Stimulated activated CD8-positive, alpha-beta memory T cell treated with anti-CD3 and anti-CD28 coated beads, Interleukin-4, amount 100 ng/mL, for 48 hours (primary cell): ENCODE measurements around the gene SYTL3.
"Not testable (repeated sequence)": the region's sequence is repeated elsewhere in the genome, so short reads cannot be mapped to it uniquely, and the experiment has no call there.

Experiments
- DNase-seq: peaks from one replicate; pipeline ENCODE4 v3.0.0-alpha.2; 2020

The SYTL3 gene

DNA sequence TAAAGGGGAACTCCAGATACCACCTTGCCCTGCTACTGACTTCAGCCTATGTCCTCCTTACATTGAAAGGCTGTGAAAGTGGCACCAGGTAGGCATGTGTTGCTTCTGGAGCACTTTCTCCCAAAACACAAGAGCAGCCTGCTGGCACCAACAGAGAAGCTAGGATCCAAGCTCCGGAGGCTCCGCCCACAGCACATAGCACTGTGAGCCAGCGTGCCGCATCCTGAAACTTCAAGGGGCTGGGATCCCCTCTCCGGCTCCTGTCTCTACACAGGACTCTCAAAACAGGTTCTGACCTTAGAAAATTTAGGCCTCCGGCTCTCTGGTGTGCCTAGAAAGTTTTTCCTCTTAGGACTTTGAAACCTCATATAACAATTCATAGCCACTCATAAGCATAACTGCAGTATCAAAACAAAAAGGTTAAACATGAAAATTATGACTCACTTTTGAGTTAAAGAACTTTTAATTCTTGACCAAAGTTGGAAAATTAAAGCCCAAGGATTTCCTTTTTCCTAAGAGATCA lies 128.2 kb downstream of the SYTL3 start:
- DNase-seq, result no peak

DNA sequence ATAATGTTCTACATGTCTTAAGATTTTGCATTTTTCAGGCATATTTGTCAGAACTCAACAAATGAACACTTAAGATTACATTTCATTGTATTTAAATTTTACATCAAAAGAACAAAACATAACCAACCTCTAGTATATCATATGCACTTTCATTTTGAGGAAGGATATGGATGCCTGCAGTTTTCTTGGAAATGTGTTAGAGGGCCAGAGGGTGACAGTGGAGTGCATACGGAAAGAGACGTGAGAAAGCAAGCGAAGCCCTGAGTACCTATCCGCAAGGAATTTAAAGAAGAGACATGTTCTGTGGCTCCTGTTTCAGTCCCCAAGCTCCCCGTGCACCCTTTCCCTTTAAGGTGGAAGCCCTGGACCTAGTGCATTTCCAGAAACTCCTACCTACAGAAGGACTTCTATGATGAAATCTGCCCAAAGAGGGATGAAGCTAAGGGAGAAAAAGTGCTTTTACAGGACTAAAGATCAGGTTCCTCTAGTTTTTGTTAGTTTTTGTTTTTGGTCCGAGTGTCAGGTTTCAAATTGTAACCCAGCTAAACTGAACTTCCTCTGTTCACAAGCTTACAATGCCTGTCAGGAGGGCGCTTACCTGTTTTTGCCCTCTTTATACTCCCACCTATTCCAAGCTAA lies 130.5 kb downstream of the SYTL3 start:
- DNase-seq, result no peak

DNA sequence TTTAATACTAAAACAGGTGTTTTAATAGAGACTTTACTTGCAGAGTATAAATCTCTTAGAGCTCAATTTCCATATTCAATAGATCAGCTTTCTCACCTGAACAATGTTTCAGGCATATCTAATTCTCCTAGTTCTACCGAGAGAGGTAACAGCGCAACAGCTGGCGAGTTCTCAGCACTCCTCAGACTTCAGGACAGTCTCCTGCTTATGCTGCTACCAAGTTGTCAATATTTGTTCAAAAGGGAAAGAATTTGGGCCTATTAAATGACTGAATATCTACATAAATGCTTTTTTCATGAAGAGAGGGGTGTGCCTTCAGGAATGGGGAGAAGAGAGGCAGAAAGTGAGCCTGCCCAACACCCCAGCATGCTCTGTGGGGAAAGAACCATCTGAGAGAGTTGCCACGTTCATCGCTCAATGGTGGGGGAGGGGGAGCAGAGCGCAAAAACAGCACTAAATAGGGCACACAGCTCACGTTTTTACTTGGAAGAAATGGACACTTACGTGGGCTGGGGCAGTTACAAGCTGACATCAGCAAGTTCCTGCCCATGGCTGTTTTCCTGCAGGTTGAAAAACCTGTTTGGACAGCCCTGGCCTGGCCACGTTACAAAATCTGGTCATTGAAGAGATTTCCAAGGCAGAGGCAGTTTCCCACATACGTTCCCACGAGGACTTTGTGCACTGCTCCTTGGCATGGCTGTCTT lies 131.3 kb downstream of the SYTL3 start:
- DNase-seq, result no peak

- DNase-seq, result no peak
These were observed 132.0 kb downstream of the SYTL3 start for GRCh38 chr6:158781692-158782373.

GRCh38 chr6:158782432-158783166 lies 132.7 kb downstream of the SYTL3 start:
- DNase-seq, result no peak

- DNase-seq, result no peak
These were observed 133.3 kb downstream of the SYTL3 start for GRCh38 chr6:158783167-158783450.

DNA sequence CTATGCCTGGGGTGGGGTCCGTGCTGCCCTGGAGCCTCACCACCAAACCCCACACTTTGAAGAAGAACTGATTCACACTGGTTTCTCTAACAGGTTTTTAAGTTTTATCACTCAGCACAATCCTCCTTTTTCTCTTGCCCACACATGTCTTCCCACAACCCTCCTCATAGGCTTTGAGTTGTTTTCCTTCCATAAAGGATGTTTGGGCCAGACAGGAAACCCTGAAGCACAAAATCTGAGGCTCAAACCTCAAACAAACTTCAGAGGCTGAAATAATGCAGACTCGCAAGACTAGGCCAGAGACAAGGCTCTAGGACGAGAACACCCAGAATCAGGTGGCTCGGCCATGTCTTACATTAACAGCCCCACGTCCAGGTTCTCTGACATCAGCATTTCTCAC lies 134.0 kb downstream of the SYTL3 start:
- DNase-seq, result no peak

GRCh38 chr6:158784505-158784904 lies 134.7 kb downstream of the SYTL3 start:
- DNase-seq, result no peak

- DNase-seq, result peak; percentile 19
These were observed 135.2 kb downstream of the SYTL3 start for GRCh38 chr6:158785036-158785435.

GRCh38 chr6:158786645-158787304 lies 136.9 kb downstream of the SYTL3 start:
- peak; percentile 19 for DNase-seq

DNA sequence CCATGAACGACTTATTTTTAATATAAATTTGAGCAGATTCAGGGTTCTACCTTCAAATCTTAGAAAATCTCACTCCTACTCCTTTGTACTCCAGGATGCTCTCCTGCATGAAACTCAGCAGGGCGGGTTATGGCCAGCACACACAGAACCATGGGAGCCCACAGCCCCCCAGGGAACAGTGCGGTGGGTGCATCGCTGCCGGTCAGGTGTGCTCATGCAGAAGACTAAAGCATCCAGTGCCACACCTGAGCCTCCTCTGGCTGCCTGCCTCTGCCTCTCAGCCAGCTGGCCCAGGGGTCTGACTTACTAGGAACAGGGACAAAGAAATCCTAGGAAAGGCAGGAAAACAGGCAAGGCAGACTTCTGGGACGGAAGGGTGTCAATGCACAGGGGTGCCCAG lies 137.5 kb downstream of the SYTL3 start:
- no peak for DNase-seq

DNA sequence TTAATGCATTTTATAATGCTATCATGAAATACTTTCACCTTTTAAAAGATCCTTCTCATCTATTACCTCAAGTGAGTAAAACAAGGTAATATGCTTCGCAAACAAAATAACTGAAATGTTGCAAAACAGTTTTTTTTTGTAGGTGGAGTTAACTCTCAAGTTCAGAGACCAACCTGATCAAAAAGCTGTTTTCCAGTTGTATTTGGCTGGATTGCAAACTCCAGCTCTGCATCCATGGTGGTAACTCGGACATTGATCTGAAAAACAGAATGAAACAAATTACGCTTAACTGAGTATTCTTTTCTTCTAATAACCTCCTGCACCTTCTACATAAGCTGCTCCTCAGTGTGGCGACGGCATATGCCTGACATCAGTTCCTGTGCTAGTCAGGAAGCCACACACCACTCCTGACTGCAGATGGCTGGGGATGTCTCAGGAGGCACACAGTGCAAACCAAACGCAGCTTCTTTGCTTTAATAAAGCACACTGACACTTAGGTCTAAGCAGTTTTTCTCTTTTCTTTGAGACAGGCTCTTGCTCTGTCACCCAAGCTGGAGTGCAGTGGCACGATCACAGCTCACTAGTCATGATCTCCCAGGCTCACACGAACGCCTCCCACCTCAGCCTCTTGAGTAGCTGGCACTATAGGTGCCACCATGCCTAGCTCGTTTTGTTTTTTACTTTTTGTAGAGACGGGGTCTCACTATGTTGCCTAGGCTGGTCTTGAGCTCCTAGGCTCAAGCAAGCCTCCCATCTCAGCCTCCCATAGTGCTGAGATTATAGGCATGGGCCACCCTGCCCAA lies 139.5 kb downstream of the SYTL3 start:
- DNase-seq, result peak; percentile 38

DNA sequence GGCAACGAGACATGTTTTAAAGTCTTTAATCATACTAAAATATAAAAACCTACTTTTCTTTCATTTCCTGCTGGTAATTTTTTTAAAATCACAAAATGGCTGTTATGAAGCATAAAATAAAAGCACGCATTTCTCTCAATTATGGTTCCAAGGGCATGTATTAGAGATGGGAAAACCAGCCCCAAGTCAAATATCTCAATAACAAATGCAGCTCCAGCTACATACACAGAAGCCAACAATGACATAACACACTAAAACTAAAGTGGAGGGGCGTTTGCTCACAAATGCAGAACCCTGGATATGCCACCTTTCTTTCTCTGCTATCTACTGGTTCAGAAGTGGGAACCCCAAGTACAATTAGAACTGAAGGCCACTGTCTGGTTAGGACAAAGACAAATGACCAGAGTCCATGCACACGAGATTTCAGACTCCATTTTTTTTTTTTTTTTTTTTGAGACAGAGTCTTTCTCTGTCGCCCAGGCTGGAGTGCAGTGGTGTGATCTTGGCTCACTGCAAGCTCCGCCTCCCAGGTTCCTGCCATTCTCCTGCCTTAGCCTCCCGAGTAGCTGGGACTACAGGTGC lies 141.5 kb downstream of the SYTL3 start:
- DNase-seq, result no peak

DNA sequence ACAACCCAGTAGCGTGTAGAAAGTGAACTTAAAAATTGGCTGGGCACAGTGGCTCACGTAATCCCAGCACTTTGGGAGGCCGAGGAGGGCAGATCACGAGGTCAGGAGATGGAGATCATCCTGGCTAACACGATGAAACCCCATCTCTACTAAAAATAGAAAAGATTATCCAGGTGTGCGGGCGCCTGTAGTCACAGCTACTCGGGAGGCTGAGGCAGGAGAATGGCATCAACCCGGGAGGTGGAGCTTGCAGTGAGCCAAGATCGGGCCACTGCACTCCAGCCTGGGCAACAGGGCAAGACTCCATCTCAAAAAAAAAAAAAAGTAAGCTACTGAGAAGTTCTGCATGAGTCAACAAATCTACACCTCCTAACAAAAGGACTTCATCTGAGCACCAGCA lies 142.7 kb downstream of the SYTL3 start:
- not testable (repeated sequence) for DNase-seq

GRCh38 chr6:158793432-158793831 lies 143.6 kb downstream of the SYTL3 start:
- peak; percentile 25 for DNase-seq

DNA sequence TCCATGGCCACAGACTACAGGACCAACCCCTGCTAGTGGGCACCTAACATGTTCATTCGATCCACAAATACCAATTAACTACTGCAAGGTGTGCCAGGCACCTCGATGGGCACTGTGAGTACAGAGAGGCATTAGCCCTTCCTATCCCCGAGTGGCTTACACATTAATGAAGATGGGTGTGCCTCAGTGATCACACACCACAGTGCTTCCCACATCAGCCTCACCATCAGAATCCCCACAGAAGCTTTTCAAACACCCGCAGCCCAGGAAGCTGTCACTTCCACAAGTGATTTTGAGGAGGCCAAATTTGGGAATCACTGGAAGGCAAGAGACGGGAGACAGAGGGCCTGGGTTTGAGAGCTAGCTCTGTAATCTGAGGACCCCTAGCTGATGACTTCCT lies 145.7 kb downstream of the SYTL3 start:
- peak; percentile 22 for DNase-seq

GRCh38 chr6:158796353-158796752 lies 146.5 kb downstream of the SYTL3 start:
- peak; percentile 21 for DNase-seq

- peak; percentile 21 for DNase-seq
These were observed 147.8 kb downstream of the SYTL3 start for GRCh38 chr6:158797331-158798310.

- DNase-seq, result peak; percentile 20
These were observed 148.5 kb downstream of the SYTL3 start for GRCh38 chr6:158798311-158798710.

- peak; percentile 23 for DNase-seq
These were observed 149.4 kb downstream of the SYTL3 start for GRCh38 chr6:158799051-158799792.
